Measurements from ENCODE around the gene TTLL5.
"Not testable (repeated sequence)": the region's sequence is repeated elsewhere in the genome, so short reads cannot be mapped to it uniquely, and the experiment has no call there.

Gene TTLL5

GRCh38 chr14:75909630-75910029 lies 248.6 kb downstream of the TTLL5 start:
- no peak for DNase-seq (ENCODE audit: low read depth)

GRCh38 chr14:75910048-75910447 lies 249.0 kb downstream of the TTLL5 start:
- no peak for DNase-seq (ENCODE audit: low read depth)

GRCh38 chr14:75911883-75912282 lies 250.8 kb downstream of the TTLL5 start:
- DNase-seq (ENCODE audit: low read depth), result peak; percentile 56

GRCh38 chr14:75913183-75913582 lies 252.1 kb downstream of the TTLL5 start:
- no peak for DNase-seq (ENCODE audit: low read depth)

GRCh38 chr14:75915045-75915444 lies 254.0 kb downstream of the TTLL5 start:
- peak; percentile 20 for DNase-seq (ENCODE audit: low read depth)

GRCh38 chr14:75917322-75917945 lies 256.4 kb downstream of the TTLL5 start:
- DNase-seq (ENCODE audit: low read depth), result no peak

- no peak for DNase-seq (ENCODE audit: low read depth)
Observed at GRCh38 chr14:75917946-75918335, 256.9 kb downstream of the TTLL5 start.

- not testable (repeated sequence) for DNase-seq (ENCODE audit: low read depth)
Observed at GRCh38 chr14:75920421-75920820, 259.4 kb downstream of the TTLL5 start.

- DNase-seq (ENCODE audit: low read depth), result not testable (repeated sequence)
Observed at GRCh38 chr14:75925141-75925840, 264.2 kb downstream of the TTLL5 start.

GRCh38 chr14:75926431-75927115 lies 265.5 kb downstream of the TTLL5 start:
- no peak for DNase-seq (ENCODE audit: low read depth)

GRCh38 chr14:75927564-75928087 lies 266.6 kb downstream of the TTLL5 start:
- no peak for DNase-seq (ENCODE audit: low read depth)

- peak; percentile 35 for DNase-seq (ENCODE audit: low read depth)
Observed at GRCh38 chr14:75928690-75929181, 267.7 kb downstream of the TTLL5 start.

GRCh38 chr14:75933712-75934296 lies 272.8 kb downstream of the TTLL5 start:
- DNase-seq (ENCODE audit: low read depth), result no peak

- DNase-seq (ENCODE audit: low read depth), result no peak
Observed at GRCh38 chr14:75934998-75935628, 274.1 kb downstream of the TTLL5 start.

GRCh38 chr14:75939200-75939599 lies 278.2 kb downstream of the TTLL5 start:
- no peak for DNase-seq (ENCODE audit: low read depth)

- peak; percentile 46 for DNase-seq (ENCODE audit: low read depth)
Observed at GRCh38 chr14:75941030-75941429, 280.0 kb downstream of the TTLL5 start.

- DNase-seq (ENCODE audit: low read depth), result no peak
Observed at GRCh38 chr14:75944607-75945241, 283.7 kb downstream of the TTLL5 start.

- no peak for DNase-seq (ENCODE audit: low read depth)
Observed at GRCh38 chr14:75946785-75947184, 285.7 kb downstream of the TTLL5 start.

GRCh38 chr14:75952489-75952888 lies 291.4 kb downstream of the TTLL5 start:
- no peak for DNase-seq (ENCODE audit: low read depth)

- no peak for DNase-seq (ENCODE audit: low read depth)
Observed at GRCh38 chr14:75959031-75959430, 298.0 kb downstream of the TTLL5 start.

GRCh38 chr14:75960231-75960630 lies 299.2 kb downstream of the TTLL5 start:
- DNase-seq (ENCODE audit: low read depth), result no peak
